BLaER1 (cell line): Measurements from ENCODE around the gene POU3F1.

Experiments
- H3K27ac ChIP-seq: shearing (Covaris generic); formaldehyde crosslinking; 2 replicates; pipeline ENCODE4 v1.8.1; 2022
- H3K27me3 ChIP-seq: shearing (Covaris generic); formaldehyde crosslinking; 2 replicates; pipeline ENCODE4 v1.8.1; 2022
- H3K36me3 ChIP-seq: shearing (Covaris generic); formaldehyde crosslinking; 2 replicates; pipeline ENCODE4 v1.8.1; 2022
- H3K4me1 ChIP-seq: shearing (Covaris generic); formaldehyde crosslinking; 2 replicates; pipeline ENCODE4 v1.8.1; 2022
- H3K4me2 ChIP-seq: shearing (Covaris generic); formaldehyde crosslinking; 2 replicates; pipeline ENCODE4 v1.8.1; 2022
- H3K4me3 ChIP-seq: shearing (Covaris generic); formaldehyde crosslinking; 2 replicates; pipeline ENCODE4 v1.8.1; 2022
- H3K9ac ChIP-seq: shearing (Covaris generic); formaldehyde crosslinking; 2 replicates; pipeline ENCODE4 v1.8.1; 2022
- H3K9me3 ChIP-seq: shearing (Covaris generic); formaldehyde crosslinking; 2 replicates; pipeline ENCODE4 v1.8.1; 2022
- H4K20me1 ChIP-seq: shearing (Covaris generic); formaldehyde crosslinking; 2 replicates; pipeline ENCODE4 v1.8.1; 2022
- Cebpa-rat ChIP-seq: shearing (Covaris generic); IDR thresholded peaks from 2 replicates; pipeline ENCODE4 v1.8.1; 2022

Gene POU3F1

GRCh38 chr1:38062361-38063288 is 16.0 kb upstream of the POU3F1 start:
- peak overlapping the region; percentile 52 for H3K4me2 ChIP-seq
- no peaks in the 10 kb centered on the region for H4K20me1 ChIP-seq
- H3K27ac ChIP-seq = no peak overlapping the region
- no peaks in the 10 kb centered on the region for H3K27me3 ChIP-seq
- TF ChIP-seq Cebpa-rat = no peak
- no peaks in the 10 kb centered on the region for H3K36me3 ChIP-seq
- H3K4me1 ChIP-seq = peaks cover 19% of the 10 kb centered on the region
- H3K4me3 ChIP-seq = no peak overlapping the region
- H3K9me3 ChIP-seq = no peaks in the 10 kb centered on the region
- peak overlapping the region; percentile 7; the same call in 1 of the 2 replicates for H3K9ac ChIP-seq

GRCh38 chr1:38061883-38062328 is 15.3 kb upstream of the POU3F1 start:
- no peak for TF ChIP-seq Cebpa-rat
- no peak overlapping the region for H3K4me3 ChIP-seq

GRCh38 chr1:38061290-38061689 is 14.7 kb upstream of the POU3F1 start:
- Histone ChIP-seq H3K9ac (no peak overlapping the region), H4K20me1 (no peaks in the 10 kb centered on the region), H3K27me3 (no peaks in the 10 kb centered on the region), H3K27ac (no peak overlapping the region), H3K4me1 (peaks cover 17% of the 10 kb centered on the region), H3K9me3 (no peaks in the 10 kb centered on the region), H3K4me2 (no peak overlapping the region), H3K4me3 (no peak overlapping the region), H3K36me3 (no peaks in the 10 kb centered on the region)
- no peak for TF ChIP-seq Cebpa-rat

More at GRCh38 chr1:38061883-38062328, 15.3 kb upstream of the POU3F1 start:
- H3K27me3 ChIP-seq = no peaks in the 10 kb centered on the region
- H3K27ac ChIP-seq = no peak overlapping the region
- H4K20me1 ChIP-seq = no peaks in the 10 kb centered on the region
- H3K9me3 ChIP-seq = no peaks in the 10 kb centered on the region
- no peaks in the 10 kb centered on the region for H3K36me3 ChIP-seq
- peak overlapping the region; percentile 52 for H3K4me2 ChIP-seq
- peak overlapping the region; percentile 7; the same call in 1 of the 2 replicates for H3K9ac ChIP-seq
- peaks cover 17% of the 10 kb centered on the region for H3K4me1 ChIP-seq

- Histone ChIP-seq H3K9ac (no peak overlapping the region), H3K4me3 (no peak overlapping the region), H3K27ac (no peak overlapping the region), H3K4me1 (peaks cover 17% of the 10 kb centered on the region), H3K36me3 (no peaks in the 10 kb centered on the region), H3K27me3 (no peaks in the 10 kb centered on the region), H3K4me2 (no peak overlapping the region), H4K20me1 (no peaks in the 10 kb centered on the region), H3K9me3 (no peaks in the 10 kb centered on the region)
- no peak for TF ChIP-seq Cebpa-rat
Measured at GRCh38 chr1:38060498-38060897, 13.9 kb upstream of the POU3F1 start.

GRCh38 chr1:38059635-38060250 is 13.2 kb upstream of the POU3F1 start:
- Histone ChIP-seq H3K9me3 (no peaks in the 10 kb centered on the region), H3K4me2 (no peak overlapping the region), H3K36me3 (no peaks in the 10 kb centered on the region), H3K27me3 (no peaks in the 10 kb centered on the region), H3K4me1 (peaks cover 17% of the 10 kb centered on the region), H3K27ac (no peak overlapping the region), H3K9ac (no peak overlapping the region), H3K4me3 (no peak overlapping the region), H4K20me1 (no peaks in the 10 kb centered on the region)
- no peak for TF ChIP-seq Cebpa-rat

GRCh38 chr1:38055965-38056364 is 9.4 kb upstream of the POU3F1 start:
- Histone ChIP-seq H3K36me3 (no peaks in the 10 kb centered on the region), H3K4me3 (no peak overlapping the region), H3K9ac (no peak overlapping the region), H3K4me1 (peaks cover 22% of the 10 kb centered on the region), H4K20me1 (no peaks in the 10 kb centered on the region), H3K27me3 (no peaks in the 10 kb centered on the region), H3K27ac (no peak overlapping the region), H3K4me2 (no peak overlapping the region), H3K9me3 (no peaks in the 10 kb centered on the region)
- no peak for TF ChIP-seq Cebpa-rat

- Histone ChIP-seq H3K9ac (no peak overlapping the region), H4K20me1 (no peaks in the 10 kb centered on the region), H3K9me3 (no peaks in the 10 kb centered on the region), H3K4me1 (peaks cover 22% of the 10 kb centered on the region), H3K4me3 (no peak overlapping the region), H3K27ac (no peak overlapping the region), H3K4me2 (no peak overlapping the region), H3K27me3 (no peaks in the 10 kb centered on the region), H3K36me3 (no peaks in the 10 kb centered on the region)
- no peak for TF ChIP-seq Cebpa-rat
Measured at GRCh38 chr1:38055398-38055797, 8.8 kb upstream of the POU3F1 start.

- Histone ChIP-seq H3K4me1 (peaks cover 22% of the 10 kb centered on the region), H3K9me3 (no peaks in the 10 kb centered on the region), H3K27me3 (peaks cover 4% of the 10 kb centered on the region), H3K4me3 (no peak overlapping the region), H4K20me1 (peaks cover 3% of the 10 kb centered on the region), H3K36me3 (no peaks in the 10 kb centered on the region), H3K4me2 (peak overlapping the region; percentile 73), H3K9ac (no peak overlapping the region), H3K27ac (no peak overlapping the region)
- TF ChIP-seq Cebpa-rat = no peak
Measured at GRCh38 chr1:38053416-38054091, 7.0 kb upstream of the POU3F1 start.

- H3K4me1 ChIP-seq = peaks cover 22% of the 10 kb centered on the region
- H3K27me3 ChIP-seq = peaks cover 10% of the 10 kb centered on the region
- H4K20me1 ChIP-seq = peaks cover 10% of the 10 kb centered on the region
- H3K9ac ChIP-seq = no peak overlapping the region
- H3K9me3 ChIP-seq = no peaks in the 10 kb centered on the region
- H3K36me3 ChIP-seq = no peaks in the 10 kb centered on the region
- TF ChIP-seq Cebpa-rat = no peak
- H3K4me2 ChIP-seq = peak overlapping the region; percentile 73
- H3K4me3 ChIP-seq = no peak overlapping the region
- no peak overlapping the region for H3K27ac ChIP-seq
Measured at GRCh38 chr1:38052750-38053415, 6.3 kb upstream of the POU3F1 start.
